Fibroblast of mammary gland (primary cell): ENCODE measurements around the gene CLEC16A.

ENCODE experiments used
- DNase-seq: peaks from one replicate; pipeline ENCODE4 v3.0.0-alpha.2; 2010; ENCODE audit warnings: low read depth
- H3K4me3 ChIP-seq: 2 replicates; pipeline ENCODE4 v1.5.1; 2011; ENCODE audit warnings: low read depth, mild to moderate bottlenecking, low read length, moderate library complexity; ENCODE audit not compliant: control insufficient read depth
- TF ChIP-seq, protein P1 (sequence below): conservative IDR thresholded peaks from 2 replicates; pipeline ENCODE4 v1.5.1; 2011; ENCODE audit warnings: low read depth, low read length, inconsistent platforms; ENCODE audit not compliant: control insufficient read depth, insufficient read depth

The CLEC16A gene

DNA sequence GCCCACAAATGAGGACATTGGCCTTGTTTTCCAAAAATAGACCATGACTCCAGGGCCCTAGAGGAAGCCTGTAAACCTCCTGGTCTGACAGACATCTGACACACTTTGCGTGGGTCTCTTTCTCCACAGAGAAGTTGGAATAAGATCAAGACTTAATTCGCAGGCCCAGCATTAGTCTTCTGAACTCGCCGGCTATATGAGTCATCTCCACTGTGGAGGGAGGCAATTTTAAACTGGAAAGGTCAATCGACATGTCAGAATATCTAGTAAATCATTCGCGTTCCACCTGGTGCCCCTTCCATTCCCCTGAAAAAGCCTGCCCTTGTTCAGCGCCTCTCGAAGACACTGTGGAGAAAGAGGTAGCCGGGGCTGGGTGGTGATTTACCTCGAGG is 140.1 kb downstream of the CLEC16A start:
- peak; percentile 92 for DNase-seq
- TF ChIP-seq, protein P1, sequence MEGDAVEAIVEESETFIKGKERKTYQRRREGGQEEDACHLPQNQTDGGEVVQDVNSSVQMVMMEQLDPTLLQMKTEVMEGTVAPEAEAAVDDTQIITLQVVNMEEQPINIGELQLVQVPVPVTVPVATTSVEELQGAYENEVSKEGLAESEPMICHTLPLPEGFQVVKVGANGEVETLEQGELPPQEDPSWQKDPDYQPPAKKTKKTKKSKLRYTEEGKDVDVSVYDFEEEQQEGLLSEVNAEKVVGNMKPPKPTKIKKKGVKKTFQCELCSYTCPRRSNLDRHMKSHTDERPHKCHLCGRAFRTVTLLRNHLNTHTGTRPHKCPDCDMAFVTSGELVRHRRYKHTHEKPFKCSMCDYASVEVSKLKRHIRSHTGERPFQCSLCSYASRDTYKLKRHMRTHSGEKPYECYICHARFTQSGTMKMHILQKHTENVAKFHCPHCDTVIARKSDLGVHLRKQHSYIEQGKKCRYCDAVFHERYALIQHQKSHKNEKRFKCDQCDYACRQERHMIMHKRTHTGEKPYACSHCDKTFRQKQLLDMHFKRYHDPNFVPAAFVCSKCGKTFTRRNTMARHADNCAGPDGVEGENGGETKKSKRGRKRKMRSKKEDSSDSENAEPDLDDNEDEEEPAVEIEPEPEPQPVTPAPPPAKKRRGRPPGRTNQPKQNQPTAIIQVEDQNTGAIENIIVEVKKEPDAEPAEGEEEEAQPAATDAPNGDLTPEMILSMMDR = no peak
- no peak overlapping the region for H3K4me3 ChIP-seq

DNA sequence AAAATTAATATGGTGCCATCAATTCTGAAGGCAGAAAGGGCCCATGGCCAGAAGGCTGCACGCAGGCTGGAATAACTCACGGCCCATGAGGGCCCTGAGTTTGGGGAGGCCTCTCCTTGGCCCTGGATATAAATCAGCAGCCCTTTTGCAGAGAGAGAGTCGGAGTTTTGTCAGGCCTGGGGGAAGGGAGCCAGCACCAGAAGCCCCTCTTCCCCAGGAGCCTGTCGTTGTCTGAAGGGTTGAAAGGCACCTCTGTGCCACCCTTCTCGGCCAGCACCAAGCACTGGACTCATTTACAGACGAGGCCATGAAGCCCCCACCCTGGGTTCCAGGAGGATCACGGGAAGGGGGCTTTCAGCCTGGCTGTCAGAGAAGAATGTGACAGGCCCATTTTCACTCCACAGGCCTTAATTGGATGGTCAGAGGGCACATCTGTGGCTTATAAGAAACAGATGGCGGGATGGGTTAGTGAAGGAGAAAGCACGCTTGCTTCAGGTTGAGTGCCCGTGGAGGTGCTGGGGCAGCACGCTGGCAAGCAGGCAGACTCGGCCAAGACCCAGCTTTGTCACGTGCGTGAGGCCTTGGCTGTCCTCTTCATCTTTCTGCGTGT is 140.6 kb downstream of the CLEC16A start:
- TF ChIP-seq, protein P1 = no peak
- peak; percentile 46 for DNase-seq
- H3K4me3 ChIP-seq = no peak overlapping the region

DNA sequence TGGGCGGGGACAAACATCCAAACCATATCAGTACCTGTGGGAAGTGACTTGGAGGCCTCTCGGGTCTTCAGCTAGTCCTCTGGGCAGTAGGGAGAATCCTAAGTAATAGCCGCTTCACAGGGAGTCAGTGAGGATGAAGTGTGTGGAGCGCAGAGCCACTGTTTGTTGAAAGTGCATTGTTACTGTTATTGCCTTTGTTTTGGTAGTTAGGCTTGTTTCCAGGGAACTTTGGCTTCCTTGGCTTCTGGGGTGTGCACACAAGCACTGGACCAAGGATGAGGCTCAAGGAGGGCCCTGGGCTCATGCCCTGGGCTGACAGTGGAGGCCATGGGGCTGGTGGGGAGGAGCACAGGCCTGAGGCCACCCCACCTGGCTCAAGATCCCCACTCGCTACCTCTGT is 141.6 kb downstream of the CLEC16A start:
- no peak overlapping the region for H3K4me3 ChIP-seq
- no peak for DNase-seq
- TF ChIP-seq, protein P1 = no peak

DNA sequence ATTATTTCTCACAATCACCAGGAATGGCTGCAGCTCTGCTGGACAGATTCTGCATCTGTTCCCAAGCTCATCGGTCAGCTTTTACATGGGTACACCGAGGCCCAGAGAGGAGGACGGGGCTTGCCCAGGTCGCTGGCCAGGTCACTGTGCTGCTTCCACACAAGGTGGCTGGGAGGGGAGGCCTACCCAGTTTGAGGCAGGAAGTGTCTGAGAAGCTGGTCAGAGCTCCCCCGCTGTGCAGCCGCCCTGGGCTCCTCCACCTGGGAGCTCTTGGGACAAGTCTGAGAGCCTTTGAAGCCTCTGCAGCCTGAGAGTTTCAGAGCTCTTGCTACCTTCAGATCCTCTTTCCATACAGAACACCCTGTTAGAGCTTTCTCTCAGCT is 143.3 kb downstream of the CLEC16A start:
- TF ChIP-seq, protein P1 = no peak
- DNase-seq = no peak
- no peak overlapping the region for H3K4me3 ChIP-seq

DNA sequence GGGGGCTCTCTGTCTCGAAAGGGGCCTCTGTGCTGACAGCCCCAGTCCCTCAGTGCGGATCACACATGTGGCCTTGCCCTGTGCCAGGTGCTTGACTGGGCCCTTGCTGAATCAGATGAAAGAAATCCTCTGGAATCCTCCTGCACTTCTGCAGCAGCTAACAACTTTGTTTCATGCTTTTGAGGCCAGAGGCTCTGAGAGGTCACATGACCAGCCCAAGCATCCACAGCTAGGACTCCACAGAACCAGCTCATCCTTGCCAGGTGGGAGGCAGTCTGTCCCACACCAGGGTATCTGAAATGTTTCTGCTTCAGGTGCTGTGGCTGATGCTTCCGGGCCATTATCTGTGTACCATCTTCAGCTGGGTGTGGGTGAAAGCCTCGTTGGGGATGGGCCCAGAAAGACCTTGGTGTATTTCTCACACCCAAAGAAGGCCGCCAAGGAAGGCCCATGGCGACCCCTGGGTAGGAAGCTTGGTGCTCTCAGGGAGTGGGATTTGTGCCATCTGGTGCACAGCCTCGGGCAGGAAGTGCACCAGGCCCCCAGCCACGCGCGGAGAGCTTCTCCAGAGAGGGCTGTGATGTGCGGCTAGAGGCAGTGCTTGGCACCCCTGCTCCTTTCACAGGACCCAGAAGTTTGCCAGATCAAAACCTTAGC is 143.8 kb downstream of the CLEC16A start:
- DNase-seq = no peak
- no peak overlapping the region for H3K4me3 ChIP-seq
- TF ChIP-seq, protein P1 = no peak

DNA sequence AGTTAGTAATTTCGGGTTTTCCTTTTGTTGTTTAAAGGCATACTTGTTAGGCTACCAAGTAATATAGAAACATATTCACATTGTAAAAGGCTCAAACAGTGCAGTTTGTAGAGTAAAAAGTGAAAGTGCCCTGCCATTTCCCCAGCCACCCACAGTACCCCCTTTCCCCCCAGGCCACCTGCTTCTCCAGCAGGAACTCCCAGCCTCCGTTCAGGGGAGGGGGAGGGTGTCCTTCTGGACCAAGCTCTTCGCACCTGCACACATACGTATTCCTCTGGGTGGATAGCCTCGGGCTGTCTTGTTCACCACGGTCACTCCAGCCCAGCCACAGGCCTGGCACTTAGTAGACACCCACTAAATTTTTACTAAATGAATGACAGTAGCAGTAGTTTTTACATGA is 144.5 kb downstream of the CLEC16A start:
- TF ChIP-seq, protein P1 = no peak
- no peak for DNase-seq
- no peak overlapping the region for H3K4me3 ChIP-seq
